GM12875 (cell line): ENCODE results near the gene RAB31.

Source experiments
- H3K4me3 ChIP-seq: one replicate; pipeline ENCODE4 v1.5.1; 2011; ENCODE audit warnings: low read depth, low read length, control low read depth
- CTCF ChIP-seq: IDR thresholded peaks from 2 replicates; pipeline ENCODE4 v1.5.1; 2011; ENCODE audit warnings: low read depth, mild to moderate bottlenecking, control low read depth, inconsistent platforms, low read length, moderate library complexity, borderline replicate concordance; ENCODE audit not compliant: insufficient read depth

Gene RAB31

GRCh38 chr18:9714266-9715087, 6.4 kb downstream of the RAB31 start:
- no peak for TF ChIP-seq CTCF
- H3K4me3 ChIP-seq = no peak overlapping the region

- TF ChIP-seq CTCF = no peak
- H3K4me3 ChIP-seq = no peak overlapping the region
Measured at GRCh38 chr18:9715088-9715343, 6.9 kb downstream of the RAB31 start.

- TF ChIP-seq CTCF = no peak
- no peak overlapping the region for H3K4me3 ChIP-seq
Measured at GRCh38 chr18:9715978-9716774, 8.1 kb downstream of the RAB31 start.

GRCh38 chr18:9716780-9717563, 8.9 kb downstream of the RAB31 start:
- TF ChIP-seq CTCF = no peak
- H3K4me3 ChIP-seq = no peak overlapping the region

GRCh38 chr18:9719421-9719981, 11.4 kb downstream of the RAB31 start:
- TF ChIP-seq CTCF = no peak
- H3K4me3 ChIP-seq = no peak overlapping the region

- H3K4me3 ChIP-seq = no peak overlapping the region
- no peak for TF ChIP-seq CTCF
Measured at GRCh38 chr18:9720327-9720726, 12.2 kb downstream of the RAB31 start.
